H1 (cell line): ENCODE measurements around the gene C16orf46.

Experiments
- EP300 ChIP-seq, 2 experiments: IDR thresholded peaks; 1 replicate in 1 of 2; 2 replicates in 1 of 2; pipeline ENCODE4 v1.6.1; 2011 to 2012; ENCODE audit warnings: low read depth in 2 of 2, low read length in 2 of 2, mild to moderate bottlenecking in 2 of 2, borderline replicate concordance in 1 of 2, inconsistent platforms in 1 of 2, moderate library complexity in 1 of 2
- JUN ChIP-seq: IDR thresholded peaks from 2 replicates; pipeline ENCODE4 v1.6.1; 2011; ENCODE audit warnings: low read depth, mild to moderate bottlenecking, improper control_type of control experiment, low read length
- POLR2A ChIP-seq, 2 experiments: IDR thresholded peaks; 1 replicate in 1 of 2; 2 replicates in 1 of 2; pipeline ENCODE4 v1.6.1; 2011; ENCODE audit warnings: low read depth in 2 of 2, low read length in 2 of 2, mild to moderate bottlenecking in 2 of 2; ENCODE audit errors: control extremely low read depth in 1 of 2
- RAD21 ChIP-seq, 2 experiments: IDR thresholded peaks in 1 of 2; conservative IDR thresholded peaks in 1 of 2; 2 replicates each; pipeline ENCODE4 v1.6.1; 2011; ENCODE audit warnings: low read depth in 2 of 2, low read length in 2 of 2, improper control_type of control experiment in 1 of 2, inconsistent platforms in 1 of 2, mild to moderate bottlenecking in 1 of 2, moderate library complexity in 1 of 2
- SP1 ChIP-seq: IDR thresholded peaks from 2 replicates; pipeline ENCODE4 v1.6.1; 2011; ENCODE audit warnings: low read depth, low read length
- SP2 ChIP-seq: IDR thresholded peaks from 2 replicates; pipeline ENCODE4 v1.6.1; 2012; ENCODE audit warnings: mild to moderate bottlenecking, low read length, inconsistent platforms
- ZNF274 ChIP-seq: IDR thresholded peaks from 2 replicates; pipeline ENCODE4 v1.7.0; 2012; ENCODE audit warnings: low read length, borderline replicate concordance; ENCODE audit errors: extremely low read depth
- TF ChIP-seq, protein P1 (sequence below), 3 experiments: IDR thresholded peaks; 1 replicate in 2 of 3; 2 replicates in 1 of 3; pipeline versions ENCODE4 v1.5.1 to v1.6.1; 2011; ENCODE audit warnings: low read length in 3 of 3, mild to moderate bottlenecking in 3 of 3, inconsistent platforms in 2 of 3, low read depth in 1 of 3, moderate library complexity in 1 of 3; ENCODE audit not compliant: insufficient read depth in 1 of 3; ENCODE audit errors: control extremely low read depth in 1 of 3
- TF ChIP-seq, protein P2 (sequence below): IDR thresholded peaks from 2 replicates; pipeline ENCODE4 v1.6.1; 2011; ENCODE audit warnings: low read depth, mild to moderate bottlenecking, low read length; ENCODE audit not compliant: insufficient read depth

DNA sequence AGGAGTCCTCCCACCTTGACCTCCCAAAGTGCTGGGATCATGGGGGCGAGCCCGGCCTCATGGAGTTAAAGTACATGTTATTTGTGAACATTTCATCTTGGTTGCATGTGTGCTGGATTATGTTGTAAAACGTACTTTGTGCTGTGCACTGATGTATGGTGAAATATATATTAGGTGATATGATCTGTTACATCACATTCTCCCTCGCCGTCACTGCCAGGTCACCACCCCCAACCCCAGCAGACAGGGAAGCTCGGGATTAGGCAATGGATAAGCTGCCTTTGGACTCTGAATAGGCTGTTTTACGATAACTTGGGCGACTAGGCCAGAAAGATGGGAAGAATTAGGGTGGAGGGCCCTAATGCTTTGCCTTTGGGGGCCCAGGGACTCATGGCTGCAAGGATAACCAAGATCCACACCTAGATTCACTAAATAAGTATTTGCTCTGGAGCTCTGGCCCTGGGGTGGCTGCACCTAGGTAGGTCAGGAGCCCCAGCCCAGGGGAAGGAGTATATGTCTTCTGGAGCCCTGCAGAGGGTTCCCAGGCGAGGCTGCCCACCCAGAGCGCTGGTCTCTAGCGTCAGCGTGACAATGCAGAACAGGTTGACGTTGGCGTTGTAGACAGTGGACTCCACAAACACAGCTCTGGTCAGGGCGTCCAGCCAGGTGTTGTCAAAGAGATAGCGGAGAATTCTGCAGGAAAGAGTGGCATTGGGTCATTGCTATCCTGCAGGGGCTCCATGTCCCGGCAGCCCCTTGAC lies 46.2 kb upstream of the C16orf46 start:
- TF ChIP-seq, protein P1, sequence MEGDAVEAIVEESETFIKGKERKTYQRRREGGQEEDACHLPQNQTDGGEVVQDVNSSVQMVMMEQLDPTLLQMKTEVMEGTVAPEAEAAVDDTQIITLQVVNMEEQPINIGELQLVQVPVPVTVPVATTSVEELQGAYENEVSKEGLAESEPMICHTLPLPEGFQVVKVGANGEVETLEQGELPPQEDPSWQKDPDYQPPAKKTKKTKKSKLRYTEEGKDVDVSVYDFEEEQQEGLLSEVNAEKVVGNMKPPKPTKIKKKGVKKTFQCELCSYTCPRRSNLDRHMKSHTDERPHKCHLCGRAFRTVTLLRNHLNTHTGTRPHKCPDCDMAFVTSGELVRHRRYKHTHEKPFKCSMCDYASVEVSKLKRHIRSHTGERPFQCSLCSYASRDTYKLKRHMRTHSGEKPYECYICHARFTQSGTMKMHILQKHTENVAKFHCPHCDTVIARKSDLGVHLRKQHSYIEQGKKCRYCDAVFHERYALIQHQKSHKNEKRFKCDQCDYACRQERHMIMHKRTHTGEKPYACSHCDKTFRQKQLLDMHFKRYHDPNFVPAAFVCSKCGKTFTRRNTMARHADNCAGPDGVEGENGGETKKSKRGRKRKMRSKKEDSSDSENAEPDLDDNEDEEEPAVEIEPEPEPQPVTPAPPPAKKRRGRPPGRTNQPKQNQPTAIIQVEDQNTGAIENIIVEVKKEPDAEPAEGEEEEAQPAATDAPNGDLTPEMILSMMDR (IDR thresholded peaks at IDR 0.05; ENCODE audit: control extremely low read depth in 1 of 3, insufficient read depth in 1 of 3, low read depth in 1 of 3, low read length in 3 of 3), result no peak
- TF ChIP-seq JUN (no peak), POLR2A (IDR thresholded peaks at IDR 0.05; ENCODE audit: control extremely low read depth in 1 of 2, low read depth in 2 of 2, low read length in 2 of 2) (no peak), ZNF274 (no peak), SP2 (no peak), EP300 (IDR thresholded peaks at IDR 0.05; ENCODE audit: borderline replicate concordance in 1 of 2, low read depth in 2 of 2, low read length in 2 of 2) (no peak), SP1 (no peak), RAD21 (IDR thresholded peaks at IDR 0.05 in 1 of 2, conservative IDR thresholded peaks at IDR 0.05 in 1 of 2; ENCODE audit: low read depth in 2 of 2, low read length in 2 of 2) (no peak)
- TF ChIP-seq, protein P2, sequence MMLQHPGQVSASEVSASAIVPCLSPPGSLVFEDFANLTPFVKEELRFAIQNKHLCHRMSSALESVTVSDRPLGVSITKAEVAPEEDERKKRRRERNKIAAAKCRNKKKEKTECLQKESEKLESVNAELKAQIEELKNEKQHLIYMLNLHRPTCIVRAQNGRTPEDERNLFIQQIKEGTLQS, result no peak
